HEK293 (cell line): Measurements from ENCODE around the gene MCUR1.

ENCODE experiments used
- ZNF530 ChIP-seq: fragments of 450-650 bp; formaldehyde crosslinking; IDR thresholded peaks from 2 replicates; pipeline ENCODE4 v1.5.1; 2016; ENCODE audit warnings: low read depth, missing biosample characterization, missing genetic modification characterization
- ZNF571 ChIP-seq: fragments of 450-650 bp; formaldehyde crosslinking; IDR thresholded peaks from 2 replicates; pipeline ENCODE4 v1.5.0; 2017; ENCODE audit warnings: missing biosample characterization, missing genetic modification characterization
- ZNF768 ChIP-seq: fragments of 450-650 bp; formaldehyde crosslinking; IDR thresholded peaks from 2 replicates; pipeline ENCODE4 v1.5.1; 2018; ENCODE audit warnings: missing biosample characterization, mild to moderate bottlenecking, missing genetic modification characterization
- ZSCAN30 ChIP-seq: fragments of 450-650 bp; IDR thresholded peaks from 2 replicates; pipeline ENCODE4 v1.5.1; 2018; ENCODE audit warnings: missing biosample characterization, mild to moderate bottlenecking, missing genetic modification characterization, moderate library complexity

DNA sequence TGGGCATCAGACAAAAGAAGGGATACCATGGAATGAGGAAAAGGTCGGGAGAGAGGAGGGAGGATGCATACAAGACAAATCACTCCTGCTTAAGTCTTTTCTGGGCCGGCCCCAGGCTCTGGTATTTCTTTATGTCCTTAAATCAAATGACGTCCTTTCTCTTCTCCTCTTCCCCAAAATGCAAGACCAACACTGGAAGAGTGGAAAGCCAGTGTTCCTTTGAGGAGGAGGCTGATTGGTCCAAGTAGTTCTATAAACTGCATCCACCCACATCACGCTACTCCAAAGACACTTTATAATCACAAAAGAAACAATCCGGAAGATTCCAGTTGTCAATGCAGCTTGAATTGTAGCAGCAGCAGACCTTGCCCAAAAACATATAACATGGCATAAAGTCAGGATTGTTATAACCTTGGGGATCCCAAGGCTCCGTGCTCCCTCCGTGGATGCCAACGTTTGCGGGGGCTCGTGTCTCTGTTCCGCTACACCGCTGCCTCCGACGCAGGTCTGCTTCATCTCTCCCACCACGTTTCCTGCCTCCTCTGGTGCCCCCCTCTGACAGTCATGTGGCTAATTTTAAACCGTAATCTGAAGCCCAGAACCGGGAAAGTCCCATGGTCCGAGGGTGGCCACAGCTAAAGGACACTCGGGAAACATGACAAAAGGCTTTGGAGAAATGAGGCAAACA, 47.1 kb downstream of the MCUR1 start:
- TF ChIP-seq ZNF530 (tag by site-specific recombination), result no peak
- no peak for TF ChIP-seq ZSCAN30 (tag by site-specific recombination)
- no peak for TF ChIP-seq ZNF768 (tag by site-specific recombination)
- TF ChIP-seq ZNF571 (tag by site-specific recombination), result no peak
